Measurements from ENCODE around the gene H2BK1. TPM values are rescaled to one million over a fixed set of nuclear protein-coding genes. Genes with fewer than 3 reads are reported as not detected.
A peak's percentile ranks its signal among the peaks of the same experiment; 100 is the strongest.

The H2BK1 gene
- total RNA-seq, 4 donors from 2014 or later = not detected

GRCh38 chr7:151185762-151186639 is 24.3 kb downstream of the H2BK1 start:
- intact Hi-C loops (cut with DNase I; ENCODE audit: low total_unique reads) = no loop called here
- no peak overlapping the region for H3K4me3 ChIP-seq (ENCODE audit: low read depth, poor library complexity, severe bottlenecking)
- DNase-seq (ENCODE audit: low spot score in 2 of 2) = no peak
- TF ChIP-seq, protein P1, sequence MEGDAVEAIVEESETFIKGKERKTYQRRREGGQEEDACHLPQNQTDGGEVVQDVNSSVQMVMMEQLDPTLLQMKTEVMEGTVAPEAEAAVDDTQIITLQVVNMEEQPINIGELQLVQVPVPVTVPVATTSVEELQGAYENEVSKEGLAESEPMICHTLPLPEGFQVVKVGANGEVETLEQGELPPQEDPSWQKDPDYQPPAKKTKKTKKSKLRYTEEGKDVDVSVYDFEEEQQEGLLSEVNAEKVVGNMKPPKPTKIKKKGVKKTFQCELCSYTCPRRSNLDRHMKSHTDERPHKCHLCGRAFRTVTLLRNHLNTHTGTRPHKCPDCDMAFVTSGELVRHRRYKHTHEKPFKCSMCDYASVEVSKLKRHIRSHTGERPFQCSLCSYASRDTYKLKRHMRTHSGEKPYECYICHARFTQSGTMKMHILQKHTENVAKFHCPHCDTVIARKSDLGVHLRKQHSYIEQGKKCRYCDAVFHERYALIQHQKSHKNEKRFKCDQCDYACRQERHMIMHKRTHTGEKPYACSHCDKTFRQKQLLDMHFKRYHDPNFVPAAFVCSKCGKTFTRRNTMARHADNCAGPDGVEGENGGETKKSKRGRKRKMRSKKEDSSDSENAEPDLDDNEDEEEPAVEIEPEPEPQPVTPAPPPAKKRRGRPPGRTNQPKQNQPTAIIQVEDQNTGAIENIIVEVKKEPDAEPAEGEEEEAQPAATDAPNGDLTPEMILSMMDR (IDR thresholded peaks at IDR 0.05) = no peak
- TF ChIP-seq POLR2A (IDR thresholded peaks at IDR 0.05) = no peak
- 84 to 88% methylated on average over 9 to 16 of the region's 16 CpGs for WGBS, 2 donors

GRCh38 chr7:151181011-151181431 is 29.3 kb downstream of the H2BK1 start:
- intact Hi-C loops (cut with DNase I; ENCODE audit: low total_unique reads) = no loop called here
- no peak overlapping the region for H3K4me3 ChIP-seq (ENCODE audit: low read depth, poor library complexity, severe bottlenecking)
- TF ChIP-seq, protein P1 (IDR thresholded peaks at IDR 0.05) = no peak
- no peak for TF ChIP-seq POLR2A (IDR thresholded peaks at IDR 0.05)
- WGBS, 2 donors = 90 to 94% methylated on average over 12 to 21 of the region's 22 CpGs
- DNase-seq (ENCODE audit: low spot score in 2 of 2) = no peak

GRCh38 chr7:151179946-151180345 is 30.3 kb downstream of the H2BK1 start:
- WGBS, 2 donors = 76 to 80% methylated on average over 4 of the region's 4 CpGs
- TF ChIP-seq, protein P1 (IDR thresholded peaks at IDR 0.05) = no peak
- no peak for TF ChIP-seq POLR2A (IDR thresholded peaks at IDR 0.05)
- intact Hi-C loops (cut with DNase I; ENCODE audit: low total_unique reads) = no loop called here
- H3K4me3 ChIP-seq (ENCODE audit: low read depth, poor library complexity, severe bottlenecking) = no peak overlapping the region
- DNase-seq (ENCODE audit: low spot score in 2 of 2) = peak in 1 of 2 donors; percentile 20

- 80 to 81% methylated on average over 8 of the region's 8 CpGs for WGBS, 2 donors
- intact Hi-C loops (cut with DNase I; ENCODE audit: low total_unique reads) = no loop called here
- TF ChIP-seq POLR2A (IDR thresholded peaks at IDR 0.05) = no peak
- TF ChIP-seq, protein P1 (IDR thresholded peaks at IDR 0.05) = no peak
- peak in 1 of 2 donors; percentile 36 for DNase-seq (ENCODE audit: low spot score in 2 of 2)
- no peak overlapping the region for H3K4me3 ChIP-seq (ENCODE audit: low read depth, poor library complexity, severe bottlenecking)
These were observed 30.9 kb downstream of the H2BK1 start for GRCh38 chr7:151179287-151179860.

GRCh38 chr7:151178831-151179230 is 31.5 kb downstream of the H2BK1 start:
- WGBS, 2 donors = 62 to 90% methylated on average over 2 of the region's 2 CpGs
- peak in 1 of 2 donors; percentile 42 for DNase-seq (ENCODE audit: low spot score in 2 of 2)
- TF ChIP-seq, protein P1 (IDR thresholded peaks at IDR 0.05) = no peak
- no peak for TF ChIP-seq POLR2A (IDR thresholded peaks at IDR 0.05)
- no peak overlapping the region for H3K4me3 ChIP-seq (ENCODE audit: low read depth, poor library complexity, severe bottlenecking)
- intact Hi-C loops (cut with DNase I; ENCODE audit: low total_unique reads) = no loop called here

Data from lower leg skin (tissue), 4 donors.